Cardiac fibroblast (primary cell): ENCODE results near the gene HOXA10.

Source experiments
- DNase-seq, 2 donors: peaks; one replicate each; pipeline versions ENCODE4 v3.0.0 to v3.0.0-alpha.2; 2010; ENCODE audit warnings: low read depth in 2 of 2
- H3K4me3 ChIP-seq, 2 donors: replicated peaks in 1 of 2; 1 replicate in 1 of 2; 2 replicates in 1 of 2; pipeline ENCODE4 v1.5.1; 2011; ENCODE audit warnings: low read depth in 2 of 2, low read length in 2 of 2, mild to moderate bottlenecking in 2 of 2, moderate library complexity in 1 of 2
- CTCF ChIP-seq: IDR thresholded peaks from one replicate; pipeline ENCODE4 v1.5.1; 2011; ENCODE audit warnings: low read depth, mild to moderate bottlenecking, low read length, inconsistent platforms

Gene HOXA10

GRCh38 chr7:27193335-27194001 lies 19.3 kb upstream of the HOXA10 start:
- H3K4me3 ChIP-seq: no peak overlapping the region
- DNase-seq: no peak
- no peak for TF ChIP-seq CTCF

- no peak overlapping the region for H3K4me3 ChIP-seq
- peak in 1 of 2 donors; percentile 17 for DNase-seq
- no peak for TF ChIP-seq CTCF
Measured at GRCh38 chr7:27192546-27193334, 18.6 kb upstream of the HOXA10 start.

- no peak for DNase-seq
- TF ChIP-seq CTCF: no peak
- no peak overlapping the region for H3K4me3 ChIP-seq
Measured at GRCh38 chr7:27191833-27192545, 17.9 kb upstream of the HOXA10 start.

GRCh38 chr7:27191161-27191731 lies 17.1 kb upstream of the HOXA10 start:
- no peak for TF ChIP-seq CTCF
- DNase-seq: no peak
- no peak overlapping the region for H3K4me3 ChIP-seq

- DNase-seq: no peak
- TF ChIP-seq CTCF: no peak
- H3K4me3 ChIP-seq: no peak overlapping the region
Measured at GRCh38 chr7:27189997-27190748, 16.1 kb upstream of the HOXA10 start.
